Left lung (tissue), 10 donors: Measurements from ENCODE around the gene POLQ. TPM values are rescaled to one million over a fixed set of nuclear protein-coding genes. Genes with fewer than 3 reads are reported as not detected.

Source experiments
- ATAC-seq: fragments of 200-7000 bp; cut with Tn5 transposase; one replicate; pipeline ENCODE4 v1.9.1; 2020; ENCODE audit warnings: moderate library complexity
- DNase-seq, 4 donors: peaks; one replicate each; pipeline ENCODE4 v3.0.0-alpha.2; 2013 to 2020
- H3K27ac ChIP-seq, 2 donors: fragments of 200-600 bp; sonication (generic) in 1 of 2; one replicate each; pipeline versions ENCODE4 v1.5.0 to v1.8.0; 2020 to 2021
- H3K27me3 ChIP-seq, 2 donors: fragments of 200-600 bp; sonication (generic) in 1 of 2; one replicate each; pipeline versions ENCODE4 v1.5.0 to v1.8.0; 2020 to 2021
- H3K36me3 ChIP-seq, 2 donors: fragments of 200-600 bp; sonication (generic) in 1 of 2; one replicate each; pipeline versions ENCODE4 v1.5.0 to v1.8.0; 2020 to 2021
- H3K4me1 ChIP-seq, 2 donors: fragments of 200-600 bp; one replicate each; pipeline ENCODE4 v1.8.0; 2021
- H3K4me3 ChIP-seq, 2 donors: fragments of 200-600 bp; sonication (generic) in 1 of 2; one replicate each; pipeline versions ENCODE4 v1.5.0 to v1.8.0; 2020 to 2021; ENCODE audit warnings: mild to moderate bottlenecking in 1 of 2
- H3K9me3 ChIP-seq, 2 donors: fragments of 200-600 bp; sonication (generic) in 1 of 2; one replicate each; pipeline versions ENCODE4 v1.5.0 to v1.8.0; 2020 to 2021
- CTCF ChIP-seq, 2 donors: fragments of 200-600 bp; sonication (generic) in 1 of 2; IDR thresholded peaks; one replicate each; pipeline versions ENCODE4 v1.5.0 to v1.8.0; 2021; ENCODE audit warnings: antibody characterized with exemption in 2 of 2
- intact Hi-C, 2 donors: fragments of 100-400 bp; cut with DNase I; formaldehyde crosslinking; loops; one replicate each; pipeline versions ENCODE4 v1.11.2 to v1.14.2; 2022
- polyA plus RNA-seq, 6 donors: library from polyadenylated mRNA; unstranded; fragments of 120-200 nt; gene quantifications; one replicate each; pipeline ENCODE4 v1.2.1, GENCODE V29; 2013; ENCODE audit not compliant: insufficient read length in 6 of 6
- total RNA-seq, 2 donors: library from RNA; stranded (reverse); fragmentation: NEBNext Ultra II Directional; extraction: Animal tissue kit (Norgen Biotek cat#: 25700); gene quantifications; one replicate each; pipeline ENCODE4 v1.2.1, GENCODE V29; 2021
- donor health status: DM: no; HTN: yes; CAD: no.
- donor health status: DM: no; HTN: no; CAD: no.

The POLQ gene
- total and polyA plus RNA-seq, 8 donors: 1.7 to 10.4 (median 5.8) TPM

DNA sequence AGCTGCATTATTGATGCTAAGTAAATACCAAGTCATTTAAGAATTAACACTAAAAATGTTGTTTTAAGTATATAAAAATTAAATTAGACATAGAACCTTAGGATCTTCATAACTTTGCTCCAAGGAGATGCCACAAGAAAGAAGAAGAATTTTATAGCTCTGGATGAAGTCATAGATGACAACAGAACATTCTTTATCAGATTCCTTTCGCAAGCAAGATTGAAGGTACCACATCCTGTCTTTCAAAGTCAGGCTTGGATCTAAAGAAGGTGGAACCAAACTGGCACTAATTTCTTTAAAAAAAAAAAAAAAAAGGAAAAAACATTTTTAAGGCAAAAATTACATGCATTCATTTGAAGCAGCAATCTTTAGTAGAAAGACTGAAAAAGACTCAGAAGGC, 62.5 kb downstream of the POLQ start:
- ATAC-seq: no peak
- Histone ChIP-seq H3K9me3 (no peaks in the 10 kb centered on the region), H3K4me3 (no peak overlapping the region), H3K27me3 (no peaks in the 10 kb centered on the region), H3K27ac (no peak overlapping the region), H3K4me1 (no peaks in the 10 kb centered on the region), H3K36me3 (no peaks in the 10 kb centered on the region)
- no peak for DNase-seq
- TF ChIP-seq CTCF (IDR thresholded peaks at IDR 0.05): no peak
- intact Hi-C loops: no loop called here

DNA sequence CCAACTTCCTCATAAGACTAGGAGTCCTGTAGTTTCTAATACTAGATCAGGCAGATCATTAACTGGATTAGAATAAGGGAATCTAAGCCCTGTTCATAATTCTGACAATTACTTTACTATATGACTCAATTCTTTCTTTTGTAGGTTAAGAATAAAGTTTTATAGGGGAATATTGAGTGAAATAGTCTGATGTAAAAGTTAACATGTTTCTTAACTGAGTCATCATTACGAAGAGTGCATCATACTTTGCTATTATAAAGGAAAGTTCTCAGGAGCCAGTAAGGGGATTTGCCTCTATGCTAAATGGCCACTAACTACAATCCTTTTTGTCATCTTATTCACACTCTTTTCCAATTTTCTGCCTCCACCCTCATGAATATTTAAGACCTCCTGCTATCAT, 63.1 kb downstream of the POLQ start:
- no peak for ATAC-seq
- Histone ChIP-seq H3K4me1 (no peaks in the 10 kb centered on the region), H3K36me3 (no peaks in the 10 kb centered on the region), H3K27ac (no peak overlapping the region), H3K9me3 (no peaks in the 10 kb centered on the region), H3K27me3 (no peaks in the 10 kb centered on the region), H3K4me3 (no peak overlapping the region)
- DNase-seq: no peak
- TF ChIP-seq CTCF (IDR thresholded peaks at IDR 0.05): no peak
- intact Hi-C loops: no loop called here

GRCh38 chr3:121481106-121481880, 64.5 kb downstream of the POLQ start:
- intact Hi-C loops: no loop called here
- no peak for TF ChIP-seq CTCF (IDR thresholded peaks at IDR 0.05)
- Histone ChIP-seq H3K4me3 (no peak overlapping the region), H3K4me1 (no peaks in the 10 kb centered on the region), H3K27me3 (no peaks in the 10 kb centered on the region), H3K36me3 (no peaks in the 10 kb centered on the region), H3K27ac (no peak overlapping the region), H3K9me3 (no peaks in the 10 kb centered on the region)
- peak in 2 of 4 donors; percentile 78 to 85 for DNase-seq
- ATAC-seq: no peak

DNA sequence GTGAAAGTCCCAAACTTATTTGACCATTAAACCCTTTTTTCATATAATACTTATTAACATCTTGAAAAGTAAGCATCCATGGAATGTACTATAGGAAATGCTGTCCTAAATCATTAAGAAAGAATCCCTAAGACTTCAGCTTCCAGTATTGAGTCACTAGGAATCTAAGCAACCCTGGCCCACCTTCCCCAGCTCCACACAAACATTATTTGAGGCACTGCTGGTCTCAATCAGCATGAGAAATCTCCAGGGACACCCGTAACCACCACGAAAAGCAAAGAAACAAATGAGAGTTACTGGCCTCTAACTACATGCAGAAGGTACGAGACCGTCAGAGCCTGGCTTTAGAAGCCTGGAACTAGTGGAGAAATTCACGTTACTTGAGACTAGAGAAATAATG, 68.2 kb downstream of the POLQ start:
- no peak for TF ChIP-seq CTCF (IDR thresholded peaks at IDR 0.05)
- H3K4me1 ChIP-seq: no peaks in the 10 kb centered on the region
- DNase-seq: no peak
- ATAC-seq: no peak
- H3K27me3 ChIP-seq: no peaks in the 10 kb centered on the region
- H3K9me3 ChIP-seq: no peaks in the 10 kb centered on the region
- intact Hi-C loops: no loop called here
- no peaks in the 10 kb centered on the region for H3K36me3 ChIP-seq
- no peak overlapping the region for H3K4me3 ChIP-seq
- H3K27ac ChIP-seq: no peak overlapping the region

DNA sequence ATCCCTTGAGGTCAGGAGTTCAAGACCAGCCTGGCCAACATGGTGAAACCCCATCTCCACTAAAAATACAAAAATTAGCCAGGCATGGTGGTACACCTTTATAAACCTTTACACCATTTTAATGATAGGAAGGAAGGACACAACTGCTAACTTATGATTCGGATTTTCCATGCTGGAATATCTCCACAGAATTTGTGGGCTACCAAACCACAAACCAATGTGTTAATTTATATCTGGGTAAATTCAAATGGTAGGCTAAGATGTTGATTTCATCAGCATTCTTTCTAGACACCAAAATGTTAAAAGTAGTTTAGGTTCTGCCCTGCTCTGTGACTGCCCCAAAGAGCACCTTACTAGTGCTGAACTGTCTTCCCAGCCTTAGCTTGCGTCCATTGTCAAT, 72.8 kb downstream of the POLQ start:
- H3K36me3 ChIP-seq: peaks cover 0 to 6% of the 10 kb centered on the region in 2 donors
- intact Hi-C loops: no loop called here
- no peaks in the 10 kb centered on the region for H3K4me1 ChIP-seq
- no peaks in the 10 kb centered on the region for H3K27me3 ChIP-seq
- DNase-seq (no peak), ATAC-seq (no peak)
- no peak overlapping the region for H3K4me3 ChIP-seq
- H3K27ac ChIP-seq: no peak overlapping the region
- no peaks in the 10 kb centered on the region for H3K9me3 ChIP-seq
- no peak for TF ChIP-seq CTCF (IDR thresholded peaks at IDR 0.05)
